Measurements from ENCODE around the gene SLC25A25.
"Not testable (repeated sequence)": the region's sequence is repeated elsewhere in the genome, so short reads cannot be mapped to it uniquely, and the experiment has no call there.

The SLC25A25 gene

GRCh38 chr9:128053560-128053959, 14.5 kb upstream of the SLC25A25 start:
- peak; percentile 33 for DNase-seq

DNA sequence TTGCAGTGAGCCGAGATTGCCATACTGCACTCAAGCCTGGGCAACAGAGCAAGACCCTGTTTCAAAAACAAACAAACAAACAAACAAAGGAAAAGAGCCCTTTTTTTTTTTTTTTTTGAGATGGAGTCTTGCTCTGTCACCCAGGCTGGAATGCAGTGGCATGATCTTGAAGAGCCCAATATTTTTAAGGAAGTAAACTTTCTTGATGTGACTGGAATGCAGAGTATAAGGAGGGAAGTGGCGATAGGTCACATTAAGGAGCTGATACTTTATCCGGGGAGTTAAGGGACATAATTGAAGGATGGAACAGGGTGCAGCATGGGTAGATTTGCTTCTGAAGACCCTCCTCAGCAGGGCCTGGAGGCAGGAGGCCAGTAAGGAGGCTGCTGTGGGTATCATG, 13.9 kb upstream of the SLC25A25 start:
- DNase-seq: no peak

DNA sequence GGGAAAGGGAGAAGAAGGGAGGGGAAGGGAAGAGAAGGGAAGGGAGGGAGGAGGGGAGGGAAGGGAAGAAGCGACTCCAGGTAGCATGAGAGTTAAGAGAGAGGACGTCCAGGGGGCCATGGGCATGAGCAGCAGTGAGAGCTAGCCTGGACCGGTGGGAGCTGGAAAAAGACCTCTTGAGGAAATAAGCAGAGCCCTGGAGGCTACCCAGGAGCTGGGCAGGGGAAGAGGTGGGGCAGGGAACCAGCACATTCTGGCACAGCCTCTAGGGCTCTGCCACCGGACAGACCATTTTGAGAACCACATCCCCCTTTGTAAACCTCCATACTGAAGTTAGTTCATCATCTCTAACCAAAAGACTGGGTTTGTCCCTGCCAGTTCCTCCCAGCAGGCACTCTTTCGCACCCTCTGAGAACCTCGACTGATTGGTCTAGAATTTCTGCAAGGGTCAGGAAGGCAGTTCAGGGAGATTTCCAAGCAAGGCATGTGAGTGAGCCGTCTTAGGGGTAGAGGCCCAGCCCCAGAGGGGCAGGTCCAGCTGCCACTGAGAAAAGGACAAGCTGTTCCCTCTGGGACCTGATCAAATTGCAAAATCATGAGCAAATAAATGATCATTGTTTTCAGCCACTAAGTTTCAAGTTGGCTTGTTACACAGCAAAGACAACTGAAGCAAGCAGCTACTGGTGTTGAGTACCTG, 12.5 kb upstream of the SLC25A25 start:
- no peak for DNase-seq

- no peak for DNase-seq
Measured at GRCh38 chr9:128056086-128056485, 11.9 kb upstream of the SLC25A25 start.

GRCh38 chr9:128056887-128057723, 10.9 kb upstream of the SLC25A25 start:
- no peak for DNase-seq

DNA sequence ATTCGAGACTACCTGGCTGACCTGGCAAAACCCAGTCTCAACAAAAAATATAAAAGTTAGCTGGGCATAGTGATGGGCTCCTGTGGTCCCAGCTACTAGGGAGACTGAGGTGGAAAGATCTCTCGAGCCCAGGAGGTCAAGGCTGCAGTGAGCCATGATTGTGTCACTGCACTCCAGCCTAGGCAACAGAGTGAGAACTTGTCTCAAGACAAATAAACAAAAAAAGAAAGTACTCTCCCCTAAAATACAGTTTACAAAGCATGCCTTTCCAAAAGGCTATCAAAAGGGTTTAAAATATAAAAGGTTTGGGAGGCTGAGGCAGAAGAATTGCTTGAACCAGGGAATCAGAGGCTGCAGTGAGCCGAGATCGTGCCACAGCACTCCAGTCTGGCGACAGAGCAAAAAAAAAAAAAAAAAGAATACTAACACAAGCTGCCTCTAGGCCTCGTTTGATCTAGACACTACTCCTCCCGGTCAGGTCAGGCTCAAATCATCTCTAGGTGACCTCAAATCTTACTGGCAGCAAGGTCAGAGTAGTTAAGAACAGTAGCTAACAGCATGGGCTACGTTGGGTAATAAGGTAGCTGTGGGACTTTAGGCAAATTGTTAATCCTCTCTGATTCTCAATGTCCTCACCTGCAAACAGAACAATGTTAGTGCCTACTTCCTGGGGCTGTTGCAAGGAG, 10.2 kb upstream of the SLC25A25 start:
- no peak for DNase-seq

GRCh38 chr9:128059365-128059983, 8.6 kb upstream of the SLC25A25 start:
- DNase-seq: no peak

DNA sequence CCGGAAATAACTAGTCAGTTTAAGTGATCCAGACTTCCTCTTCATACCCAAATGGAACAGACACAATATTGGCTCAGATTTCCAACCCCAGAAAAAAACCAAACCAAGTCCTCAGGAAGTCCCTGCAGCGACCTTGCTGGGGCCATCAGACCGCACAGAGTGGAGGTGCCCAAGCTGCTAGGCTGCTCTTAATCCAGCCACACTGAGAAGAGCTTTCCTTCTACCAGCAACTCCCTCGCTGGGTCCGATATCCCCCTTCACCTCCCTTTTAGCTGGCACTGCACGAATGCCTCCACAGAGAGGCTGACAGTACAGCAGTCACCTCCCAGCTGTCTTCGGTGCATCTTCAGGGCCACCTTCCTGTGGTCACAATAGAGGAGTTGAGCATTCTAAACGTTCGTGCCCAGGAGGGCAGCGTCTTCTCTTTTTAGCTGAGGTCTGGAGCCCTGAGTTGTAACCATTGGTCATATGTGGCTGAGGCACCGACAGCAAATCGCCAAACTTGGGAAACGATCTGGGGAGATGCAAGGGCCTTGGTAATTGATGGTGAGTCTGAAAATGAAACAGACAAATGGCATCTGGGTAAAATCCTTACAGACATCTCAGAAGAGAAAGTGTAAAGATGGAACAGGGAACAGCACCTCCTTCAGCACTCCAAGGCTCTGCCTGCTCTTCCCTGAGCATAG, 6.6 kb upstream of the SLC25A25 start:
- peak; percentile 20 for DNase-seq

GRCh38 chr9:128062279-128062678, 5.8 kb upstream of the SLC25A25 start:
- DNase-seq: no peak

DNA sequence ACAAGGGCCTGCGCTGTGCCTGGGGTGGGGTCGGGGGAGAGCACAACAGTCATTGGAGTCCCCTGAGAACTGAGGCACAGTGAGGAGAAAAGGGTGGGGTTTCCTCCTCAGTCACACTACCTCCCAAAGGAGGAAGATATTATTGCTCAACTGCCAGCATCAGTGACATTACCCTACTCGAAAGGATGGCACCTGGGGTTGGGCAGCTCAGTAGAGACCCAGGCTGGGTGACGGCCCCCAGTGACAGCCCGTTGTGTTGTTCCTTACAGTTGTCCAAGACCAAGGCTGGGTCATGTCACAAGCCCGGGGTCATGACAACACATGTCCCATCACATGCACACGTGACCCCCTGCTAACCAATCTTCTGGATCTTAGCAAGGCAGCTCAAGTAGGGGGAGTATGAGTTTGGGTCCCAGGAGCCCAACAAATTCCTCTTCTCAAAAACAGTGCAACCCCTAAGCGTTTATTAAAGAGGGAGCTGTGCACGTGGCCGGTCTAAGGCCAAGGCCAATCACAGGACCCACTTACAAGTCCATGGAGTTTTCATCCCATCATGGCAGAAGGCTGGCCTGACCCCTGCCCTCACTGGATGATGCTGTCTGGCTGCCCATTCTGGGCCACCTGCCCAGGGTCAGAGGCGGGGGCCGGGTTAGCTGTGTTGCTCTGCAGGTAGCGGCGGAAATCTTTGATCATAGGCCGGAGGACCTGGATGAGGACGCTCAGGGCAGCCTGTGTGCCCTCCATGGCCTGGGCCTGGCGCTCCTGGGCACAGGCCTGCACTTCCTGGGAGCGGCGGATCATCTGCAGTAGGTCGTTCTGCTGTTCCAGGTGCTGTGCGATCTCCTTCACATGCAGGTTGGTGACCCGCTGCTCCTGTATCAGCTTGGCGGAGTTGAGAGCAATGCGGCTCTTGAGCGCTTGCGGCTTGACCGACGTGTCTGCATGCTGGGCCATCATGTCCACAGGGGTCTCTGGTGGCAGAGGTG, 4.9 kb upstream of the SLC25A25 start:
- no peak for DNase-seq

DNA sequence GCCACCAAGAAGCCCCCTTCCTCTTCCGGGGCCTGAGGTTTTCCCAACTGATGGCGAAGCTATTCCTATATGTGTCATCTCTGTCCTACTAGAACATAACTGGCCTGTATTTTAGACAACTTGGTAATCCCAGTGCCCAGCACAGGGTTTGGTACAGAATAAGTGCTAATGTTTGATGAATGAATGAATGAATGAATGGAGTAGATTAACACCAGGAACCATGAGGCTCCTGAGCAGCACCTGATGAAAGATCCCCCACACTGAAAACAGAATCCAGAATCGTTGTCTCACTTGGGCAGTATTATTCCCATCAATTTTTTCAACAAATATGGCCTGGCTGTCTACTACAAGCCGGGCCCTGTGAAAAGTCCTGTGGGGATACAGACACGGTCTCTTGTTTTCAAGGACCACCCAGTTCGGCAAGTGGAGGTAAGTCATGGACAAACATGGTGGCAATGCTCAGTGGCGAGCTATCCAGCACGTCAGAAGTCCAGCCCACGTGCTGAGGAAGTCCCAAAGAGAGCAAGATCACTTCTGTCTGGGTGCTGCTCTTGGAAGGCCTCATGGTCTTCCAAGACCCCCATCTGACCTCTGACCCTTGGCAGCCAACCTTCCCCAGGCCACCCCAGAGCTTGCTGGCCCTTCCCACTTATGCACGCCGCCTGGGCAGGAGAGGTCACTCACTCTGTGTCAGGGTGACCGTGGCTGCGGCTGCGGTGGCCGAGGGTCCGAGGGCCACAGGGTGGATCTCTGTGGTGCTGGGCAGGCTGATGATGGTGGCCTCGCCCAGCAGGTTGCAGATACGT, 1.9 kb upstream of the SLC25A25 start:
- no peak for DNase-seq

GRCh38 chr9:128066713-128067644, 1.1 kb upstream of the SLC25A25 start, which contains the start of gene NAIF1:
TSS of gene NAIF1 (minus strand) at chr9:128067320. CDS start at chr9:128067101, 219 bp downstream.
- peak; percentile 99 for DNase-seq

DNA sequence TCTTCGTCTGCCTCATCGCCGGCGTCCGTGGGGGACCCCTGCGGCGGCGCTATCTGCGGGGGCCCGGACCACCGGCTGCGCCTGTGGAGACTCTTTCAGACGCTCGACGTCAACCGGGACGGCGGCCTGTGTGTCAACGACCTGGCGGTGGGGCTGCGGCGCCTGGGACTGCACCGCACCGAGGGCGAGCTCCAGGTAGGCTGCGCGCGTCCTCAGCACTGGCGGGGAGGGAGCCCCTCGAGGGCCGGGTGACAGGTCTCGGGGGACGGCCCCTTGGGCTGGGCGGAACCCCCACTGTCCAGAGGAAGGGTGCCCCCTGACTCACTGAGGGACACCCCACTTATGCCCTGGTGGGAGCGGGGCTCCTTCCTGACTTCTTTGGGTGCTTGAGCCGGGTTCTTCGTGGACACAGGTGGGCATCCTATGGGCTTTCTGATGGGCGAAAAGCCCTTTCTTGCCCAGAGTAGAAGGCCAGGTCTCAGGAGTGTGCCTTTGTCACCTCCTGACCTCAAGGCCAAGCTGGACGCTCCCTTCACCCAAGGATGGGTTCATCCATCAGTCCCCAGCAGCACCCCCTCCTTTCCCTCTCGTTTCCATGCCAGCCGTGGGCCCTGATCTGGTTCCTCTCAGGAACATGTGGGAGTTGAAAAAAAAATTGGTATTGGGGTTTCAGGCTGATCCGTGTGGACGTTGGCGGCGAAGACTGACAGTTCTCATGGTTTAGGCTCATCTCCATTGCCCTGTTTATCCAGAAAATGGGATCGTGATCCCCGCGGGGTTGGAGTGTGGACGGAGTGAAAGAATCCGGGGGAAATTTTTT, 564 bp downstream of the SLC25A25 start:
- DNase-seq: no peak

DNA sequence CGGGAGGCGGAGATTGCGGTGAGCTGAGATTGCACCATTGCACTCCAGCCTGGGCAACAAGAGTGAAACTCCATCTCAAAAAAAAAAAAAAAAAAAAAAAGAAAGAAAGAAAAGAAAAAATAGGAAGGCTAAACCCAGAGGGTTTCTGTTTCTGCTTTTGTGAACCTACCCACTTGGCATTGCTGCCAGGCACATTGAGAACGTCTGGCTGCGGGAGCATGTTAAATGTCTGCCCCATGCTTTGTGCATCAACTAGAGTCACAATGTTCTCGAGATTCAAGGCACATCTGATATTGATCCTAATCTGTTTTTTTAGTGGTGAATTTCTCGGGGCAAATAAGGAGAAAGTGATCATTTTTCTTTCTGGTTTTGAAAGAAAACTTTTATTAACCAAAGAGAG, 2.8 kb downstream of the SLC25A25 start:
- no peak for DNase-seq

DNA sequence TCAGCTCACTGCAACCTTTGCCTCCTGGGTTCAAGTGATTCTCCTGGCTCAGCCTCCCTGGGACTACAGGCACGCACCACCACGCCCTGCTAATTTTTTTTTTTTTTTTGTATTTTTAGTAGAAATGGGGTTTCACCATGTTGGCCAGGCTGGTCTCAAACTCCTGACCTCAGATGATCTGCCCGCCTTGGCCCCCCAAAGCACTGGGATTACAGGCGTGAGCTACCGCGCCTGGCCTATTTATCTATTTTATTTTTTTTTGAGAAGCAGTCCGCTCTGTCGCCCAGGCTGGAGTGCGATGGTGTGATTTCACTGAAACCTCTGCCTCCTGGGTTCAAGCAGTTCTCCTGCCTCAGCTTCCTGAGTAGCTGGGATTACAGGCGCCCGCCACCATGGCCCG, 3.4 kb downstream of the SLC25A25 start:
- not testable (repeated sequence) for DNase-seq

- DNase-seq: peak; percentile 77
Measured at GRCh38 chr9:128072144-128073021, 4.4 kb downstream of the SLC25A25 start.

DNA sequence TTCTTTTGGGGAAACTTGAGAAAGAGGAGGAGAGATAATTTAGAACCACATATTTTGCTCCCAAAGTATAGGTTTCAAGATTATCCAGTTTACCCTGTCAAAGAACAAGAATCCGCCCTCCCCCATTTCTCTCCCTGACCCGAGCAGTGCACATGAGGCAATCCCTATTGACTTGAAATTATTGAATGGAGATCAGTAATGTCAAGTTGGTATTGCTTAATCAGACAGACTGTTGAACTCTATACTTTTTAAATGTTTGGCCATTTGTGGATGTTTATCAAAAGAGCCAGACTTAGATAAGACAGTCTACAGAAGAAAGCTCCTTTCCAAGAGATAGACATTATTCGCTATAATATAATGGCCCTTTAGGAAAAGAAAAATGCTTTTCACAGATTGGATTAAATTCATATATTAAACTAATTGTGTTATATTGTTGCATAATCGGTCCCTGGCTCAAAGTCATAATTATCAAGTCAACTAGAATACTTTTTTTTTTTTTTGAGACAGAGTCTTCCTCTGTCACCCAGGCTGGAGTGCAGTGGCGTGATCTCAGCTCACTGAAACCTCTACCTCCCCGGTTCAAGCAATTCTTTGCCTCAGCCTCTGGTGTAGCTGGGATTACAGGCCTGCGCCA, 5.3 kb downstream of the SLC25A25 start:
- DNase-seq: no peak
